ENCODE data around the gene PTPRR. TPM values are rescaled to one million over a fixed set of nuclear protein-coding genes. Genes with fewer than 3 reads are reported as not detected.

Gene PTPRR
- total RNA-seq = under 1 TPM in 1 of 4 donors, not detected in 3; 0.19 TPM

DNA sequence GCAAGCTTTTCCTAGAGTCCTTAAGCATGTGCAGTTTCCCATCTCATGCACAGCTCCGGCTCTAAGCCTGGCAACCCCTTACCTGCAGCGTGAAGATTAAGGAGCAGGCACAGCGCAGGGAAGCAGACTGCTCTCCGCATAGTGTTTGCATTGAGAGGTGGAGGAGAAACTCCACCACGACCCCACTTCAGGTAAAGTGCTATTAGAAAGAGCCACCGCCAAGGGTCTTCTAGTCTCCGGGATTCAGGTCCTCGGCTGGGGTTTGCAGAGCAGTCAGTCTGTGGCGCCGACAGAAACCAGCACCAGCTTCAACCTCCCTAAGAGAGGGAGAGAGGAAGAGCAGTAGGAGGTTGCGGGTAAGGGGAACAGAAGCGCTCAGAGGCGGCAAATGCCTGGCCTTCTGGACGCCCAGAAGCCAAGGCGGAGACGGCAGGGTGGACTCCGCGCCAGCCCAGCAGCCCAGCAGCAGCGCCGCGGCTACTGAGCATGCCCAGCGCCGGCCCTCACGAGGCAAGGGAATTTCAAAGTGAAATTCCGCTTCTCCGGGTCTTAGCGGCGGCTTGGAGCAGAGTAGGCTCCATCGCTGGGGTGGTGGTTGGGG lies at the start of gene PTPRR:
Gene PTPRR, minus strand, starts transcription at position 488 of the 601 bp plus-strand sequence. Its CDS starts 348 bp downstream, at position 140.
- DNase-seq = no peak

GRCh38 chr12:70966996-70967790 lies 46.7 kb upstream of the PTPRR start:
- H3K4me1 ChIP-seq = no peaks in the 10 kb centered on the region
- TF ChIP-seq POLR2A (IDR thresholded peaks at IDR 0.05) = no peak
- DNase-seq = no peak
- intact Hi-C loops (cut with DNase I) = no loop called here
- no peak overlapping the region for H3K27ac ChIP-seq
- WGBS, 2 donors = 82 to 84% methylated on average over 8 of the region's 8 CpGs
- no peaks in the 10 kb centered on the region for H3K36me3 ChIP-seq
- H3K9me3 ChIP-seq = no peaks in the 10 kb centered on the region
- H3K27me3 ChIP-seq = no peaks in the 10 kb centered on the region
- no peak overlapping the region for H3K4me3 ChIP-seq

More for the DNA sequence above, at the start of gene PTPRR:
- intact Hi-C loops (cut with DNase I) = no loop called here
- peaks cover 0 to 18% (median 0%) of the 10 kb centered on the region in 4 donors for H3K27me3 ChIP-seq
- no peaks in the 10 kb centered on the region for H3K36me3 ChIP-seq
- no peak for TF ChIP-seq POLR2A (IDR thresholded peaks at IDR 0.05)
- TF ChIP-seq, protein P1, sequence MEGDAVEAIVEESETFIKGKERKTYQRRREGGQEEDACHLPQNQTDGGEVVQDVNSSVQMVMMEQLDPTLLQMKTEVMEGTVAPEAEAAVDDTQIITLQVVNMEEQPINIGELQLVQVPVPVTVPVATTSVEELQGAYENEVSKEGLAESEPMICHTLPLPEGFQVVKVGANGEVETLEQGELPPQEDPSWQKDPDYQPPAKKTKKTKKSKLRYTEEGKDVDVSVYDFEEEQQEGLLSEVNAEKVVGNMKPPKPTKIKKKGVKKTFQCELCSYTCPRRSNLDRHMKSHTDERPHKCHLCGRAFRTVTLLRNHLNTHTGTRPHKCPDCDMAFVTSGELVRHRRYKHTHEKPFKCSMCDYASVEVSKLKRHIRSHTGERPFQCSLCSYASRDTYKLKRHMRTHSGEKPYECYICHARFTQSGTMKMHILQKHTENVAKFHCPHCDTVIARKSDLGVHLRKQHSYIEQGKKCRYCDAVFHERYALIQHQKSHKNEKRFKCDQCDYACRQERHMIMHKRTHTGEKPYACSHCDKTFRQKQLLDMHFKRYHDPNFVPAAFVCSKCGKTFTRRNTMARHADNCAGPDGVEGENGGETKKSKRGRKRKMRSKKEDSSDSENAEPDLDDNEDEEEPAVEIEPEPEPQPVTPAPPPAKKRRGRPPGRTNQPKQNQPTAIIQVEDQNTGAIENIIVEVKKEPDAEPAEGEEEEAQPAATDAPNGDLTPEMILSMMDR (IDR thresholded peaks at IDR 0.05) = no peak
- H3K4me1 ChIP-seq = peaks cover 0 to 4% (median 0%) of the 10 kb centered on the region in 3 donors
- no peaks in the 10 kb centered on the region for H3K9me3 ChIP-seq
- no peak within 1 kb of the TSS for H3K27ac ChIP-seq
- 9 to 13% methylated on average over 6 to 23 of the region's 29 CpGs for WGBS, 2 donors
- H3K4me3 ChIP-seq = peak within 1 kb of the TSS in 1 of 4 donors; percentile 21

DNA sequence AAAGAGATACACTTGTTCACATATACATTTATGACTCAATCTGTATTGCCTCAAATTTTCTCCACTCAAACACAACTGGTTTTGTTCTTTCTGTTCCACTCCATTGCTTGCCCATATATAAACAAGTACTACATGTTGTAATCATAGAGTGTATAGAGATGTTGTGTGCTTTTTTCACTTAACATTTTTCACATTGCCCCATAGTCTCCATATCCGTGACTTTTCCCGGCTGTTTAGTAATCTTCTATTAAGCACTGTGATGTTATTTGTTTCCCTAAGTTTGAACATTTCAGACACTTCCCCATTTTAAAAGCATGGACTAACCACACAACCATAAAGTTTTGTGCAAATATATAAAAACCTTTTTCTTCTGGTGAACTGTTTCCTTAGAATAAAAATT lies 45.5 kb upstream of the PTPRR start:
- DNase-seq = no peak
- no peaks in the 10 kb centered on the region for H3K9me3 ChIP-seq
- H3K4me1 ChIP-seq = no peaks in the 10 kb centered on the region
- no peaks in the 10 kb centered on the region for H3K36me3 ChIP-seq
- WGBS, 2 donors = 63 to 82% methylated on average over 2 of the region's 2 CpGs
- intact Hi-C loops (cut with DNase I) = no loop called here
- H3K27ac ChIP-seq = no peak overlapping the region
- no peaks in the 10 kb centered on the region for H3K27me3 ChIP-seq
- no peak overlapping the region for H3K4me3 ChIP-seq
- TF ChIP-seq POLR2A (IDR thresholded peaks at IDR 0.05) = no peak
- TF ChIP-seq, protein P1 (IDR thresholded peaks at IDR 0.05) = no peak

GRCh38 chr12:70964867-70965510 lies 44.5 kb upstream of the PTPRR start:
- WGBS, 2 donors = 55 to 63% methylated on average over 4 of the region's 4 CpGs
- Histone ChIP-seq H3K9me3 (no peaks in the 10 kb centered on the region), H3K27me3 (no peaks in the 10 kb centered on the region), H3K4me1 (no peaks in the 10 kb centered on the region), H3K4me3 (no peak overlapping the region), H3K27ac (no peak overlapping the region), H3K36me3 (no peaks in the 10 kb centered on the region)
- intact Hi-C loops (cut with DNase I) = no loop called here
- TF ChIP-seq POLR2A (IDR thresholded peaks at IDR 0.05) = no peak
- TF ChIP-seq, protein P1 (IDR thresholded peaks at IDR 0.05) = no peak
- DNase-seq = no peak

- Histone ChIP-seq H3K4me1 (no peaks in the 10 kb centered on the region), H3K27me3 (no peaks in the 10 kb centered on the region), H3K4me3 (no peak overlapping the region), H3K27ac (no peak overlapping the region), H3K36me3 (no peaks in the 10 kb centered on the region), H3K9me3 (no peaks in the 10 kb centered on the region)
- 64 to 74% methylated on average over 3 of the region's 3 CpGs for WGBS, 2 donors
- DNase-seq = no peak
- TF ChIP-seq, protein P1 (IDR thresholded peaks at IDR 0.05) = no peak
- TF ChIP-seq POLR2A (IDR thresholded peaks at IDR 0.05) = no peak
- intact Hi-C loops (cut with DNase I) = no loop called here
These were observed 42.6 kb upstream of the PTPRR start for GRCh38 chr12:70963081-70963660.

Data from esophagus squamous epithelium (tissue), 5 donors.